Measurements from ENCODE around the gene FAM131A. TPM values are rescaled to one million over a fixed set of nuclear protein-coding genes. Genes with fewer than 3 reads are reported as not detected.

FAM131A gene
- total and polyA plus RNA-seq, 2 donors (not counting 1 experiment from before 2014, with no cell fraction given): 11.7 to 13.4 TPM

GRCh38 chr3:184387174-184387714 lies 49.8 kb downstream of the FAM131A start:
- Histone ChIP-seq H3K9me3 (ENCODE audit: control extremely low read depth in 1 of 3, control insufficient read depth in 2 of 3, insufficient read depth in 1 of 3, low read length in 2 of 3) (peaks cover 0 to 5% (median 0%) of the 10 kb centered on the region in 3 donors), H3K79me2 (ENCODE audit: control insufficient read depth, insufficient read depth, low read length) (no peaks in the 10 kb centered on the region), H3K27me3 (replicated peaks in 1 of 4; ENCODE audit: control extremely low read depth in 1 of 4, control insufficient read depth in 3 of 4, insufficient read depth in 4 of 4, low read length in 3 of 4) (peaks cover 0 to 35% (median 6%) of the 10 kb centered on the region in 4 experiments), H3K4me2 (replicated peaks; ENCODE audit: low read depth, low read length, poor library complexity, severe bottlenecking) (no peak overlapping the region), H3K4me1 (ENCODE audit: control insufficient read depth in 2 of 2, insufficient read depth in 2 of 2, low read length in 2 of 2) (no peaks in the 10 kb centered on the region), H3K9ac (ENCODE audit: low read length) (no peak overlapping the region), H4K20me1 (ENCODE audit: control insufficient read depth, insufficient read depth, low read length, poor library complexity, severe bottlenecking) (no peaks in the 10 kb centered on the region), H3K27ac (ENCODE audit: low read length in 2 of 2) (no peak overlapping the region), H2AFZ (ENCODE audit: insufficient read depth, low read depth, low read length, poor library complexity, severe bottlenecking) (no peak overlapping the region), H3K36me3 (replicated peaks in 1 of 2; ENCODE audit: control extremely low read depth in 1 of 2, control insufficient read depth in 1 of 2, extremely low read depth in 1 of 2, insufficient read depth in 2 of 2, low read length in 1 of 2) (no peaks in the 10 kb centered on the region), H3K4me3 (ENCODE audit: control extremely low read depth in 1 of 5, extremely low read depth in 1 of 5, insufficient read depth in 1 of 5, low read depth in 2 of 5, low read length in 4 of 5) (no peak overlapping the region)
- DNase-seq: no peak
- TF ChIP-seq EZH2 (IDR thresholded peaks at IDR 0.05; ENCODE audit: borderline replicate concordance, insufficient read depth, low read depth, low read length, poor library complexity, severe bottlenecking) (no peak), CTCF (IDR thresholded peaks at IDR 0.05) (no peak)
- ChIA-PET POLR2A (no interaction called here), CTCF (no interaction called here)
- Mint-ChIP-seq H3K27ac (no peak overlapping the region), H3K4me1 (no peaks in the 10 kb centered on the region), H3K9me3 (ENCODE audit: insufficient read depth) (no peaks in the 10 kb centered on the region), H3K4me3 (no peak overlapping the region), H3K27me3 (peaks cover 71% of the 10 kb centered on the region)
- 93% methylated on average over 12 of the region's 12 CpGs for WGBS (ENCODE audit: insufficient coverage)
- intact Hi-C loops (cut with micrococcal nuclease): no loop called here
- ATAC-seq (ENCODE audit: low read depth): no peak

DNA sequence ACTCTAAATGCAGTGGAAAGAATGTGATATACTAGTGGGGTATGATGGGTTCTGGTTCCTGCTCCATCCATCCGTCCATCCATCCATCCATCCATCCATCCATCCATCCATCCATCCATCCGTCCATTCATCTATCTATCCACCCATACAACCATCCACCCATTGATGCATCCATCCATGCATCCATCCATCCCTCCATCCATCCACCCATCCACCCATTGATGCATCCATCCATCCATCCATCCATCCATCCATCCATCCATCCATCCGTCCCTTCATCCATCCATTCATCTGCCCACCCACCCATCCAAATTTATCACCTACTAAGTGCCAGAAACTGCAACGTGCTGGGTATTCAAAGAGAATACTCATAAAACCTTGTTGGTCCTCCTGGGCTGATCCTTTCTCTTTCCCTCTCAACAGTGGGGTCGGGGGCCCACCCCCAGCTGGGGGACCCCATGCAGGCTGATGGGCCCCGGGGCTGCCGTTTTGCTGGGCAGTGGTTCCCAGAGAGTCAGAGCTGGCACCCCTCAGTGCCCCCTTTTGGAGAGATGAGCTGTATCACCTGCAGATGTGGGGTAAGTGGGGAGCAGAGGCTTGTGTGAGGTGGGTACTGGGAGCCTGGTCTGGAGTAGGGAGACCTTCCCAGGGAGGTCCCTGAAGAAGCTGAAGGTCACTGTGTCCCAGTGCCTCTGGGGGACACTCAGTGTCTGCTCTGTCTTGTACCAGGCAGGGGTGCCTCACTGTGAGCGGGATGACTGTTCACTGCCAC lies 51.0 kb downstream of the FAM131A start:
- TF ChIP-seq EZH2 (IDR thresholded peaks at IDR 0.05; ENCODE audit: borderline replicate concordance, insufficient read depth, low read depth, low read length, poor library complexity, severe bottlenecking) (no peak), CTCF (IDR thresholded peaks at IDR 0.05) (no peak)
- H3K27me3 Mint-ChIP-seq: peaks cover 64% of the 10 kb centered on the region
- ATAC-seq (ENCODE audit: low read depth) (no peak), DNase-seq (no peak)
- no peaks in the 10 kb centered on the region for H3K4me1 ChIP-seq (ENCODE audit: control insufficient read depth in 2 of 2, insufficient read depth in 2 of 2, low read length in 2 of 2)
- H4K20me1 ChIP-seq (ENCODE audit: control insufficient read depth, insufficient read depth, low read length, poor library complexity, severe bottlenecking): no peaks in the 10 kb centered on the region
- H3K9me3 ChIP-seq (ENCODE audit: control extremely low read depth in 1 of 3, control insufficient read depth in 2 of 3, insufficient read depth in 1 of 3, low read length in 2 of 3): no peaks in the 10 kb centered on the region
- intact Hi-C loops (cut with micrococcal nuclease): no loop called here
- H3K27me3 ChIP-seq (replicated peaks in 1 of 4; ENCODE audit: control extremely low read depth in 1 of 4, control insufficient read depth in 3 of 4, insufficient read depth in 4 of 4, low read length in 3 of 4): peaks cover 0 to 24% (median 4%) of the 10 kb centered on the region in 4 experiments
- H3K36me3 ChIP-seq (replicated peaks in 1 of 2; ENCODE audit: control extremely low read depth in 1 of 2, control insufficient read depth in 1 of 2, extremely low read depth in 1 of 2, insufficient read depth in 2 of 2, low read length in 1 of 2): no peaks in the 10 kb centered on the region
- 84% methylated on average over 8 of the region's 8 CpGs for WGBS (ENCODE audit: insufficient coverage)
- no peak overlapping the region for H3K4me2 ChIP-seq (replicated peaks; ENCODE audit: low read depth, low read length, poor library complexity, severe bottlenecking)
- no peak overlapping the region for H3K4me3 Mint-ChIP-seq
- H3K27ac ChIP-seq (ENCODE audit: low read length in 2 of 2): no peak overlapping the region
- ChIA-PET POLR2A (no interaction called here), CTCF (no interaction called here)
- no peak overlapping the region for H3K9ac ChIP-seq (ENCODE audit: low read length)
- H3K4me1 Mint-ChIP-seq: no peaks in the 10 kb centered on the region
- no peak overlapping the region for H2AFZ ChIP-seq (ENCODE audit: insufficient read depth, low read depth, low read length, poor library complexity, severe bottlenecking)
- H3K79me2 ChIP-seq (ENCODE audit: control insufficient read depth, insufficient read depth, low read length): no peaks in the 10 kb centered on the region
- H3K4me3 ChIP-seq (ENCODE audit: control extremely low read depth in 1 of 5, extremely low read depth in 1 of 5, insufficient read depth in 1 of 5, low read depth in 2 of 5, low read length in 4 of 5): no peak overlapping the region
- no peak overlapping the region for H3K27ac Mint-ChIP-seq
- H3K9me3 Mint-ChIP-seq (ENCODE audit: insufficient read depth): no peaks in the 10 kb centered on the region
